ENCODE measurements around the gene TRAPPC1.
A peak's percentile ranks its signal among the peaks of the same experiment; 100 is the strongest.

TRAPPC1 gene

GRCh38 chr17:7940034-7940433, 8.3 kb upstream of the TRAPPC1 start:
- no peak for DNase-seq

- DNase-seq: no peak
Measured at GRCh38 chr17:7935859-7936258, 4.1 kb upstream of the TRAPPC1 start.

GRCh38 chr17:7932949-7933348, 1.2 kb upstream of the TRAPPC1 start:
- peak; percentile 65 for DNase-seq

- peak; percentile 14 for DNase-seq
Measured at GRCh38 chr17:7932483-7932891, 741 bp upstream of the TRAPPC1 start.

- no peak for DNase-seq
Measured at GRCh38 chr17:7930841-7931631, 710 bp downstream of the TRAPPC1 start.

GRCh38 chr17:7929158-7930023, 2.4 kb downstream of the TRAPPC1 start, which contains the start of gene KCNAB3:
Gene KCNAB3, minus strand, starts transcription at chr17:7929856. Its CDS starts 421 bp downstream, at chr17:7929435.
- DNase-seq: peak; percentile 57

GRCh38 chr17:7927596-7927995, 4.2 kb downstream of the TRAPPC1 start:
- no peak for DNase-seq

- DNase-seq: peak; percentile 83
Measured at GRCh38 chr17:7922845-7923628, 8.7 kb downstream of the TRAPPC1 start.

GRCh38 chr17:7922269-7922844, 9.4 kb downstream of the TRAPPC1 start:
- DNase-seq: no peak

- no peak for DNase-seq
Measured at GRCh38 chr17:7916808-7917207, 14.9 kb downstream of the TRAPPC1 start.

- DNase-seq: no peak
Measured at GRCh38 chr17:7916385-7916682, 15.4 kb downstream of the TRAPPC1 start.

GRCh38 chr17:7915611-7916384, 15.9 kb downstream of the TRAPPC1 start, which contains the start of gene RNF227:
Gene RNF227, minus strand, starts transcription at chr17:7916289. Its CDS starts 94 bp downstream, at chr17:7916195.
- DNase-seq: peak; percentile 87

GRCh38 chr17:7915179-7915610, 16.6 kb downstream of the TRAPPC1 start:
- no peak for DNase-seq

GRCh38 chr17:7912927-7913524, 18.7 kb downstream of the TRAPPC1 start:
- peak; percentile 58 for DNase-seq

GRCh38 chr17:7911116-7911515, 20.6 kb downstream of the TRAPPC1 start:
- DNase-seq: no peak

GRCh38 chr17:7910711-7911110, 21.0 kb downstream of the TRAPPC1 start:
- no peak for DNase-seq

- DNase-seq: no peak
Measured at GRCh38 chr17:7910281-7910680, 21.5 kb downstream of the TRAPPC1 start.

- DNase-seq: no peak
Measured at GRCh38 chr17:7909089-7909488, 22.7 kb downstream of the TRAPPC1 start.

- no peak for DNase-seq
Measured at GRCh38 chr17:7903154-7904103, 28.3 kb downstream of the TRAPPC1 start.

- peak; percentile 27 for DNase-seq
Measured at GRCh38 chr17:7897773-7898172, 34.0 kb downstream of the TRAPPC1 start.
